Measurements from ENCODE around the gene SCN2B.

DNA sequence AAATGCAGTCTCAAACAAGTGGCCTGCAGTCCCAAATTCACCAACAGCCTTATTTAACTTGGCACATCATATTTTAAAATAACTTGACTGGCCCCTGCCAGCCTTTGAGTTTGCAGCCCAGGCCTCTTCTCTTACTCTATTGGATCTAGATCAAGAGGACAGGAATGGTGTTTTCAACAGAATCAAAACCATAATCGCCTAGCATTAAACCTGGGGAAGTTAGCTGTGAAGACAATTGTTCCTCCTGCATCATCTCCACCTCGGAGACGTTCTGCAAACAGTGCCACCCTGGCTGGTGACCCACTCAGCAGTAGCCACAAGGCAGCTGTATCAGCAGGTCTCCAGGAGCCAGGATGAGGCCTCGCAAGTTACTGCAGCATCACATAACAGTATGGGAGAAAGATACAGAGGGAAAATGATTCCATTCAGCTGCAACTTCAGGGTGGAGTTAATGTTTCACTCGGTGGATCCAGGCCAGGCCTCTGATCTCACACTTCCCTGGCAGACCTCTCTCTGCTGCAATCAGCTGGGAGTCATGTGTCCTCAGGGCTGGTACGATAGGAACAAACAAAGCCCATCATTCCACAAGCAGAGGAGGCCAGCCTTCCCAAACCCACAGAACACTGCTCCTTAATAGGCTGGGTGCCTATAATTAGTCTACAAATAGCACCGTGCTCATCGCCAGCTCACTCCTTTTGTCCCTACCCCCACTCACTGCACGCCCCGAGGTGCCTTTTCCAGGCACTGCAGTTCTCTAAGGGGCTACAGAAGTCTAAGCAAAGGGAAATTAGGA, 18.6 kb upstream of the SCN2B start:
- TF ChIP-seq, protein P1, sequence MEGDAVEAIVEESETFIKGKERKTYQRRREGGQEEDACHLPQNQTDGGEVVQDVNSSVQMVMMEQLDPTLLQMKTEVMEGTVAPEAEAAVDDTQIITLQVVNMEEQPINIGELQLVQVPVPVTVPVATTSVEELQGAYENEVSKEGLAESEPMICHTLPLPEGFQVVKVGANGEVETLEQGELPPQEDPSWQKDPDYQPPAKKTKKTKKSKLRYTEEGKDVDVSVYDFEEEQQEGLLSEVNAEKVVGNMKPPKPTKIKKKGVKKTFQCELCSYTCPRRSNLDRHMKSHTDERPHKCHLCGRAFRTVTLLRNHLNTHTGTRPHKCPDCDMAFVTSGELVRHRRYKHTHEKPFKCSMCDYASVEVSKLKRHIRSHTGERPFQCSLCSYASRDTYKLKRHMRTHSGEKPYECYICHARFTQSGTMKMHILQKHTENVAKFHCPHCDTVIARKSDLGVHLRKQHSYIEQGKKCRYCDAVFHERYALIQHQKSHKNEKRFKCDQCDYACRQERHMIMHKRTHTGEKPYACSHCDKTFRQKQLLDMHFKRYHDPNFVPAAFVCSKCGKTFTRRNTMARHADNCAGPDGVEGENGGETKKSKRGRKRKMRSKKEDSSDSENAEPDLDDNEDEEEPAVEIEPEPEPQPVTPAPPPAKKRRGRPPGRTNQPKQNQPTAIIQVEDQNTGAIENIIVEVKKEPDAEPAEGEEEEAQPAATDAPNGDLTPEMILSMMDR (IDR thresholded peaks at IDR 0.05 in 8 of 11, conservative IDR thresholded peaks at IDR 0.05 in 3 of 11) = no peak
- TF ChIP-seq POLR2A (IDR thresholded peaks at IDR 0.05) = no peak
